GM12872 (cell line): ENCODE measurements around the gene NAALADL2.

Source experiments
- TF ChIP-seq, protein P1 (sequence below): IDR thresholded peaks from 3 replicates; pipeline ENCODE4 v1.5.1; 2011; ENCODE audit warnings: low read depth, mild to moderate bottlenecking, low read length, moderate library complexity; ENCODE audit not compliant: insufficient read depth

The NAALADL2 gene

GRCh38 chr3:175434561-175434960, 575.4 kb downstream of the NAALADL2 start:
- TF ChIP-seq, protein P1, sequence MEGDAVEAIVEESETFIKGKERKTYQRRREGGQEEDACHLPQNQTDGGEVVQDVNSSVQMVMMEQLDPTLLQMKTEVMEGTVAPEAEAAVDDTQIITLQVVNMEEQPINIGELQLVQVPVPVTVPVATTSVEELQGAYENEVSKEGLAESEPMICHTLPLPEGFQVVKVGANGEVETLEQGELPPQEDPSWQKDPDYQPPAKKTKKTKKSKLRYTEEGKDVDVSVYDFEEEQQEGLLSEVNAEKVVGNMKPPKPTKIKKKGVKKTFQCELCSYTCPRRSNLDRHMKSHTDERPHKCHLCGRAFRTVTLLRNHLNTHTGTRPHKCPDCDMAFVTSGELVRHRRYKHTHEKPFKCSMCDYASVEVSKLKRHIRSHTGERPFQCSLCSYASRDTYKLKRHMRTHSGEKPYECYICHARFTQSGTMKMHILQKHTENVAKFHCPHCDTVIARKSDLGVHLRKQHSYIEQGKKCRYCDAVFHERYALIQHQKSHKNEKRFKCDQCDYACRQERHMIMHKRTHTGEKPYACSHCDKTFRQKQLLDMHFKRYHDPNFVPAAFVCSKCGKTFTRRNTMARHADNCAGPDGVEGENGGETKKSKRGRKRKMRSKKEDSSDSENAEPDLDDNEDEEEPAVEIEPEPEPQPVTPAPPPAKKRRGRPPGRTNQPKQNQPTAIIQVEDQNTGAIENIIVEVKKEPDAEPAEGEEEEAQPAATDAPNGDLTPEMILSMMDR = no peak

DNA sequence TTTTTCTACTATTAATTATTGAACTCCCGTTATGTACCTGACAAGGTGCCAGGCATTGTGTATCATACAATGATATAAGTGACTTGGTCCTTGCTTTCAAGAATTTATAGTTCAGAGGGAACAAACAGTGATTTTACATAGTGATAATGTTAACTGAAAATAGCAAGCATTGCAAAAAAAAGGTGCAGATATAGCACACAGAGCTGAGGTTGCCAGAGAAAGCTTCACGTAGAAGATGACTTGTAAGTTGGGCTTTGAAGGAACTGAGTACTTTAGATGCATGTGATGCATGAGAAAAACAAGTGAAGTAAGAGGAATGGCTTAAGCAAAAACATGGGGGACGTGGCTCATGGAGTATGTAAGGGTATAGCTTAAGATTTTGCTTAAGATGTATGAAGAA, 584.5 kb downstream of the NAALADL2 start:
- TF ChIP-seq, protein P1 = no peak

- TF ChIP-seq, protein P1 = no peak
Measured at GRCh38 chr3:175445741-175446140, 586.6 kb downstream of the NAALADL2 start.

- TF ChIP-seq, protein P1 = no peak
Measured at GRCh38 chr3:175447521-175447920, 588.4 kb downstream of the NAALADL2 start.

DNA sequence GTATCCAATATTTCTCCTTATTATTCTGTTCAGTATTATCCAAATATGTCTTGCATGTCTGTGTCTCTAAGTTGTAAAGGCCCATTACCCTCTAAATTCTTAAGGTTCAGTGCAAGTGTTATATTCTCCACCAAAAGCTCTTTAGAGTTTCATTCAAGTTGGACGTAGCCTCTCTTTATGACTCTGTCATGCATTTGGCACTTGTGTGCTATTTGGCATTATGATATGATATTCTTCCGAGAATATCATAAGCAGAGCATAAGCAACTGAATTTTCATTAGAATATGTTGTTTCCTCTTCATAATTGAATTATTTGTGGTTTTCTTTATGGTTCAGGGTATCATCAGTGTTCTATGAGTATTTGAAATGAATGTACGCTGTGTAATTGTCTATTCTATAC, 594.2 kb downstream of the NAALADL2 start:
- TF ChIP-seq, protein P1 = no peak

DNA sequence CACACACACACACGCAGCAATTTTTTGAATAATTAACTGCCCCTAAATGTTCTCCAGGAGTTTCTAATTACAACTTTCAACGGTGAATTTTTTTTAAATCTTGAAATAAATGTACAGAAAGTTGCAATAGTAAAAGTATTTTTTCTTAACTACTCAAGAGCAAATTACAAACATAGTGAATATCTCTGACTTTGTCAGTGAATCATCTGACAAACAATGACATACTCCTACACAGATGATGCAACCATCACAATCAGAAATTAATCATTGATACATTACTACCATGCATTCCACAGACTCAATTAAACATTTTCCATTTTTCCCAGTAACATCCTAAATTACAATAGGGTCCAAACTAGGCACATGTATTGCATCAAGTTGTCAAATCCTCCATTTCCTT, 597.3 kb downstream of the NAALADL2 start:
- TF ChIP-seq, protein P1 = no peak

DNA sequence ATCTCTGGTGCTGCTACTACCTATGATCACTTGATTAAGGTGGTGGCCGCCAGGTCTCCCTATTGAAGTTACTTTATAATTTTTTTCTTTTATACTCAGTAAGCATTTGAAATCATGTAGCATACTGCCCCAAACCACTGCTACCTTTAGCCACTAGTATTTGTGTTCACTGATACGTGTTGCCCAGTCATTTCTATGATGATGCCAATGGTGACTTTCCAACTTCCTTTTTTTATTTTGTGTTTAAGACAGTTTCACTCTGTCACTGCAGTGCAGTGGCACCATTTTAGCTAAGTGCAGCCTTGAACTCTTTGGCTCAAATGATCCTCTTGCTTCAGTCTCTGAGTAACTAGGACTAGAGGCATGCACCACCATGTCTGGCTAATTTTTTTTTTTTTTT, 598.2 kb downstream of the NAALADL2 start:
- TF ChIP-seq, protein P1 = no peak

- TF ChIP-seq, protein P1 = no peak
Measured at GRCh38 chr3:175464362-175464761, 605.2 kb downstream of the NAALADL2 start.
